ENCODE measurements around the gene SLC25A38. TPM values are rescaled to one million over a fixed set of nuclear protein-coding genes. Genes with fewer than 3 reads are reported as not detected.
"Not testable (repeated sequence)": the region's sequence is repeated elsewhere in the genome, so short reads cannot be mapped to it uniquely, and the experiment has no call there.

The SLC25A38 gene
- total RNA-seq, 8 experiments from 2014 or later, result 15.7 to 54.8 (median 25.2) TPM

- H3K4me3 ChIP-seq, result no peak overlapping the region
- WGBS, 10 experiments, result 50 to 100% (median 91%) methylated on average over 1 to 2 of the region's 2 CpGs; no CpG with 5 or more reads in 6 of the 10 experiments
These were observed 31.3 kb downstream of the SLC25A38 start for GRCh38 chr3:39414421-39414907.

GRCh38 chr3:39415302-39415701 is 32.1 kb downstream of the SLC25A38 start:
- ATAC-seq (replicated peaks in 6 of 8); in situ Hi-C loops (cut with MboI; ENCODE audit: low pct_unique_long_range_greater_than_20kb in 2 of 9, low sequenced_read_pairs in 9 of 9, unreplicated experiment in 9 of 9); H3K27ac ChIP-seq; H3K4me1 ChIP-seq (replicated peaks in 1 of 2); H3K4me3 ChIP-seq: not testable (repeated sequence)
- WGBS, 10 experiments, result 60 to 100% (median 87%) methylated on average over 1 to 3 of the region's 3 CpGs; no CpG with 5 or more reads in 6 of the 10 experiments

More at GRCh38 chr3:39414421-39414907, 31.3 kb downstream of the SLC25A38 start:
- Histone ChIP-seq H3K27ac (no peak overlapping the region), H3K4me1 (replicated peaks in 1 of 2) (peaks cover 0 to 5% of the 10 kb centered on the region in 2 donors)
- in situ Hi-C loops (cut with MboI; ENCODE audit: low pct_unique_long_range_greater_than_20kb in 2 of 9, low sequenced_read_pairs in 9 of 9, unreplicated experiment in 9 of 9), result no loop called here
- peak in 4 of 8 experiments; percentile 5 to 30 (median 14) for ATAC-seq (replicated peaks in 6 of 8)

- 57 to 83% methylated on average over 1 of the region's 1 CpG; no CpG with 5 or more reads in 8 of the 10 experiments for WGBS, 10 experiments
- no peak overlapping the region for H3K27ac ChIP-seq
- ATAC-seq (replicated peaks in 6 of 8), result peak in 4 of 8 experiments; percentile 14 to 41 (median 24)
- in situ Hi-C loops (cut with MboI; ENCODE audit: low pct_unique_long_range_greater_than_20kb in 2 of 9, low sequenced_read_pairs in 9 of 9, unreplicated experiment in 9 of 9), result no loop called here
- peaks cover 0 to 5% of the 10 kb centered on the region in 2 donors for H3K4me1 ChIP-seq (replicated peaks in 1 of 2)
- no peak overlapping the region for H3K4me3 ChIP-seq
These were observed 32.8 kb downstream of the SLC25A38 start for GRCh38 chr3:39415983-39416382.

GRCh38 chr3:39416998-39417397 is 33.8 kb downstream of the SLC25A38 start:
- H3K27ac ChIP-seq; in situ Hi-C loops (cut with MboI; ENCODE audit: low pct_unique_long_range_greater_than_20kb in 2 of 9, low sequenced_read_pairs in 9 of 9, unreplicated experiment in 9 of 9); H3K4me1 ChIP-seq (replicated peaks in 1 of 2); H3K4me3 ChIP-seq: not testable (repeated sequence)
- WGBS, 10 experiments, result 42 to 100% (median 80%) methylated on average over 1 to 3 of the region's 3 CpGs; no CpG with 5 or more reads in 3 of the 10 experiments
- peak in 1 of 8 experiments; percentile 10 for ATAC-seq (replicated peaks in 6 of 8)

GRCh38 chr3:39418556-39419225 is 35.5 kb downstream of the SLC25A38 start:
- H3K4me3 ChIP-seq, result not testable (repeated sequence)
- WGBS, 10 experiments, result 40 to 70% (median 52%) methylated on average over 1 to 5 of the region's 14 CpGs; no CpG with 5 or more reads in 4 of the 10 experiments

GRCh38 chr3:39419742-39420315 is 36.7 kb downstream of the SLC25A38 start:
- no peak for ATAC-seq (replicated peaks in 6 of 8)
- in situ Hi-C loops (cut with MboI; ENCODE audit: low pct_unique_long_range_greater_than_20kb in 2 of 9, low sequenced_read_pairs in 9 of 9, unreplicated experiment in 9 of 9), result no loop called here
- WGBS, 10 experiments, result 40 to 92% (median 83%) methylated on average over 2 of the region's 2 CpGs; no CpG with 5 or more reads in 3 of the 10 experiments
- Histone ChIP-seq H3K4me1 (replicated peaks in 1 of 2) (peaks cover 0 to 5% of the 10 kb centered on the region in 2 donors), H3K27ac (no peak overlapping the region), H3K4me3 (no peak overlapping the region)

More at GRCh38 chr3:39418556-39419225, 35.5 kb downstream of the SLC25A38 start:
- H3K27ac ChIP-seq; in situ Hi-C loops (cut with MboI; ENCODE audit: low pct_unique_long_range_greater_than_20kb in 2 of 9, low sequenced_read_pairs in 9 of 9, unreplicated experiment in 9 of 9); ATAC-seq (replicated peaks in 6 of 8); H3K4me1 ChIP-seq (replicated peaks in 1 of 2): not testable (repeated sequence)

- WGBS, 10 experiments, result 60 to 100% (median 100%) methylated on average over 1 to 2 of the region's 2 CpGs; no CpG with 5 or more reads in 2 of the 10 experiments
These were observed 37.4 kb downstream of the SLC25A38 start for GRCh38 chr3:39420543-39420942.

GRCh38 chr3:39423436-39423970 is 40.3 kb downstream of the SLC25A38 start:
- no peak overlapping the region for H3K27ac ChIP-seq
- no peak overlapping the region for H3K4me3 ChIP-seq
- H3K4me1 ChIP-seq (replicated peaks in 1 of 2), result peaks cover 0 to 5% of the 10 kb centered on the region in 2 donors
- peak in 1 of 8 experiments; percentile 24 for ATAC-seq (replicated peaks in 6 of 8)
- in situ Hi-C loops (cut with MboI; ENCODE audit: low pct_unique_long_range_greater_than_20kb in 2 of 9, low sequenced_read_pairs in 9 of 9, unreplicated experiment in 9 of 9), result no loop called here
- 56 to 80% (median 75%) methylated on average over 1 of the region's 1 CpG; no CpG with 5 or more reads in 3 of the 10 experiments for WGBS, 10 experiments

More at GRCh38 chr3:39420543-39420942, 37.4 kb downstream of the SLC25A38 start:
- Histone ChIP-seq H3K27ac (no peak overlapping the region), H3K4me3 (no peak overlapping the region), H3K4me1 (replicated peaks in 1 of 2) (peaks cover 0 to 5% of the 10 kb centered on the region in 2 donors)
- no peak for ATAC-seq (replicated peaks in 6 of 8)
- in situ Hi-C loops (cut with MboI; ENCODE audit: low pct_unique_long_range_greater_than_20kb in 2 of 9, low sequenced_read_pairs in 9 of 9, unreplicated experiment in 9 of 9), result no loop called here

- in situ Hi-C loops (cut with MboI; ENCODE audit: low pct_unique_long_range_greater_than_20kb in 2 of 9, low sequenced_read_pairs in 9 of 9, unreplicated experiment in 9 of 9), result loop anchor here in 2 of 9 experiments (25.0 kb wide), 2 partner anchors 736 to 886 kb away; partner anchors contain the start of gene EIF1B (in 1 of the 2)
- 13 to 71% (median 33%) methylated on average over 1 of the region's 1 CpG; no CpG with 5 or more reads in 3 of the 10 experiments for WGBS, 10 experiments
- Histone ChIP-seq H3K27ac (no peak overlapping the region), H3K4me1 (replicated peaks in 1 of 2) (no peaks in the 10 kb centered on the region), H3K4me3 (no peak overlapping the region)
- ATAC-seq (replicated peaks in 6 of 8), result peak in 2 of 8 experiments; percentile 87 to 89
These were observed 43.1 kb downstream of the SLC25A38 start for GRCh38 chr3:39426312-39426711.

GRCh38 chr3:39427506-39427905 is 44.3 kb downstream of the SLC25A38 start:
- H3K27ac ChIP-seq, result no peak overlapping the region
- in situ Hi-C loops (cut with MboI; ENCODE audit: low pct_unique_long_range_greater_than_20kb in 2 of 9, low sequenced_read_pairs in 9 of 9, unreplicated experiment in 9 of 9), result loop anchor here in 2 of 9 experiments (25.0 kb wide), 2 partner anchors 735 to 885 kb away; partner anchors contain the start of gene EIF1B (in 1 of the 2)
- no peak overlapping the region for H3K4me3 ChIP-seq
- ATAC-seq (replicated peaks in 6 of 8), result no peak
- no peaks in the 10 kb centered on the region for H3K4me1 ChIP-seq (replicated peaks in 1 of 2)
- 100% methylated on average over 1 of the region's 1 CpG; no CpG with 5 or more reads in 7 of the 10 experiments for WGBS, 10 experiments

- H3K4me1 ChIP-seq (replicated peaks in 1 of 2), result no peaks in the 10 kb centered on the region
- in situ Hi-C loops (cut with MboI; ENCODE audit: low pct_unique_long_range_greater_than_20kb in 2 of 9, low sequenced_read_pairs in 9 of 9, unreplicated experiment in 9 of 9), result loop anchor here in 2 of 9 experiments (25.0 kb wide), 2 partner anchors 734 to 884 kb away; partner anchors contain the start of gene EIF1B (in 1 of the 2)
- 40 to 100% (median 86%) methylated on average over 1 to 9 of the region's 22 CpGs; no CpG with 5 or more reads in 4 of the 10 experiments for WGBS, 10 experiments
- no peak overlapping the region for H3K27ac ChIP-seq
- no peak for ATAC-seq (replicated peaks in 6 of 8)
- no peak overlapping the region for H3K4me3 ChIP-seq
These were observed 45.6 kb downstream of the SLC25A38 start for GRCh38 chr3:39428745-39429201.

GRCh38 chr3:39429466-39429865 is 46.3 kb downstream of the SLC25A38 start:
- in situ Hi-C loops (cut with MboI; ENCODE audit: low pct_unique_long_range_greater_than_20kb in 2 of 9, low sequenced_read_pairs in 9 of 9, unreplicated experiment in 9 of 9), result loop anchor here in 2 of 9 experiments (25.0 kb wide), 2 partner anchors 733 to 883 kb away; partner anchors contain the start of gene EIF1B (in 1 of the 2)
- H3K4me1 ChIP-seq (replicated peaks in 1 of 2), result no peaks in the 10 kb centered on the region
- no peak for ATAC-seq (replicated peaks in 6 of 8)
- no peak overlapping the region for H3K27ac ChIP-seq
- WGBS, 10 experiments, result 60 to 100% (median 90%) methylated on average over 1 to 8 of the region's 11 CpGs; no CpG with 5 or more reads in 3 of the 10 experiments
- H3K4me3 ChIP-seq, result no peak overlapping the region

Measured in motor neuron (in vitro differentiated cells).